Keratinocyte (primary cell): ENCODE measurements around the gene DOCK1. TPM values are rescaled to one million over a fixed set of nuclear protein-coding genes. Genes with fewer than 3 reads are reported as not detected.

Source experiments
- DNase-seq: peaks from one replicate; pipeline ENCODE4 v3.0.0-alpha.2; 2011; ENCODE audit warnings: low read depth, missing footprints, low spot score
- FAIRE-seq: peaks from 2 replicates; lab custom pipeline; 2011; peaks lifted over from hg19 to GRCh38; lab: Jason Lieb, UNC
- H2AFZ ChIP-seq: 2 replicates; pipeline ENCODE4 v1.6.0; 2012; ENCODE audit warnings: low read length, control low read depth, inconsistent platforms; ENCODE audit not compliant: control insufficient read depth
- H3K27ac ChIP-seq: 2 replicates; pipeline ENCODE4 v1.5.1; 2011; ENCODE audit warnings: low read length; ENCODE audit not compliant: control insufficient read depth, insufficient read depth
- H3K27me3 ChIP-seq: 3 replicates; pipeline ENCODE4 v1.6.0; 2011; ENCODE audit warnings: low read length; ENCODE audit not compliant: control insufficient read depth, insufficient read depth; ENCODE audit errors: extremely low read depth
- H3K36me3 ChIP-seq, 2 experiments: 2 replicates in 1 of 2; 3 replicates in 1 of 2; pipeline ENCODE4 v1.5.1; 2011; ENCODE audit warnings: low read length in 2 of 2, mild to moderate bottlenecking in 1 of 2; ENCODE audit not compliant: control insufficient read depth in 2 of 2, insufficient read depth in 2 of 2; ENCODE audit errors: extremely low read depth in 1 of 2
- H3K4me1 ChIP-seq: 3 replicates; pipeline ENCODE4 v1.5.1; 2011; ENCODE audit warnings: low read length; ENCODE audit not compliant: control insufficient read depth, insufficient read depth; ENCODE audit errors: extremely low read depth
- H3K4me2 ChIP-seq: 3 replicates; pipeline ENCODE4 v1.6.0; 2011; ENCODE audit warnings: low read depth, low read length; ENCODE audit not compliant: control insufficient read depth, insufficient read depth; ENCODE audit errors: extremely low read depth
- H3K4me3 ChIP-seq, 3 experiments: fragments of 200-600 bp in 1 of 3; sonication (generic) in 1 of 3; 2 replicates in 2 of 3; 3 replicates in 1 of 3; pipeline ENCODE4 v1.5.1; 2011 to 2016; ENCODE audit warnings: low read length in 3 of 3, mild to moderate bottlenecking in 3 of 3, control low read depth in 2 of 3, inconsistent platforms in 1 of 3, low read depth in 1 of 3, mixed read lengths in 1 of 3, mixed run types in 1 of 3, moderate library complexity in 1 of 3; ENCODE audit not compliant: control insufficient read depth in 2 of 3, insufficient read depth in 2 of 3; ENCODE audit errors: extremely low read depth in 1 of 3
- H3K79me2 ChIP-seq: 2 replicates; pipeline ENCODE4 v1.6.0; 2012; ENCODE audit warnings: low read length; ENCODE audit not compliant: control insufficient read depth, insufficient read depth
- H3K9ac ChIP-seq: 3 replicates; pipeline ENCODE4 v1.6.0; 2011; ENCODE audit warnings: low read length; ENCODE audit not compliant: control insufficient read depth, insufficient read depth; ENCODE audit errors: extremely low read depth
- H3K9me1 ChIP-seq: 3 replicates; pipeline ENCODE4 v1.6.0; 2011; ENCODE audit warnings: low read length; ENCODE audit not compliant: control insufficient read depth, insufficient read depth; ENCODE audit errors: extremely low read depth
- H3K9me3 ChIP-seq: 2 replicates; pipeline ENCODE4 v1.5.1; 2012; ENCODE audit warnings: low read depth, low read length; ENCODE audit not compliant: control insufficient read depth
- H4K20me1 ChIP-seq: 3 replicates; pipeline ENCODE4 v1.6.0; 2011; ENCODE audit warnings: low read length; ENCODE audit not compliant: control insufficient read depth, insufficient read depth; ENCODE audit errors: extremely low read depth
- EZH2 ChIP-seq: IDR thresholded peaks from one replicate; pipeline ENCODE4 v1.6.1; 2012; ENCODE audit warnings: inconsistent platforms, mild to moderate bottlenecking, low read length, moderate library complexity
- dilution Hi-C: fragments of 300-500 bp; cut with MboI; formaldehyde crosslinking; loops from one replicate; pipeline ENCODE4 v1.7.0; 2020; ENCODE audit warnings: low sequenced_read_pairs; ENCODE audit not compliant: extremely low pct_ligation_motif_present
- polyA plus RNA-seq, 5 experiments: library from polyadenylated mRNA; depleted of rRNA in 3 of 5; stranded (reverse) in 3 of 5; stranded (forward) in 1 of 5; unstranded in 1 of 5; fragments of >200 nt; gene quantifications; 1 replicate in 1 of 5; 2 replicates in 3 of 5; 3 replicates in 1 of 5; pipeline versions ENCODE4 v1.2.1 to v1.2.3, GENCODE V29; 2011 to 2012; ENCODE audit warnings: missing spikeins in 2 of 5, low read depth in 1 of 5, low replicate concordance in 1 of 5
- TF ChIP-seq, protein P1 (sequence below), 3 experiments: IDR thresholded peaks in 1 of 3; conservative IDR thresholded peaks in 1 of 3; optimal IDR thresholded peaks in 1 of 3; 2 replicates in 2 of 3; 3 replicates in 1 of 3; pipeline versions ENCODE3 to v1.5.1; 2011; ENCODE audit warnings: low read length in 3 of 3, mild to moderate bottlenecking in 3 of 3, moderate library complexity in 2 of 3, control low read depth in 1 of 3, inconsistent platforms in 1 of 3; ENCODE audit not compliant: insufficient read depth in 2 of 3; ENCODE audit errors: extremely low read depth in 1 of 3

The DOCK1 gene
- polyA plus RNA-seq, 1 donor (not counting 4 experiments of a cell fraction or from before 2014, with no cell fraction given), result 15.7 TPM

DNA sequence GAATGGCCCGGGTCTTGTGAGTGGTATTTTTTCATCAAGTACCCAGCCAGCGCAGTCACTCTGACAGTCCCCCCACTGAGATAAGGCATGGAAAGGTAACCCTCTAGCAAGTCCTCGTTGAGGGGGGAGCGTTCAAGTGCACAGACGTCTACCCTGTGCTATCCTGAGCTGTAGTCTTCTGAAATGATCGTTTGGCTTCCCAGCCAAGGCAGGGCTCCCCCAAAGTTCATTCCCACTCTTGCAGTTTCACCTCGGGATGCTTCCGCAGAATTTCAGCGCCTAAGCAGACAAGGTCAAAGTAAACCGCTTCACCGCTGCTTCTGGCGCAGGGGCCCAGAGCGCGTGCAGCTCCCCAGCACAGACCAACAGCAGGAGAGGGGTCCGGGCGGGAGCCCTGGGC is 289.4 kb downstream of the DOCK1 start:
- no peaks in the 10 kb centered on the region for H3K79me2 ChIP-seq
- H3K27me3 ChIP-seq, result peaks cover 12% of the 10 kb centered on the region
- peaks cover 4% of the 10 kb centered on the region for H3K4me1 ChIP-seq
- H4K20me1 ChIP-seq, result peaks cover 8% of the 10 kb centered on the region
- H3K9me1 ChIP-seq, result no peaks in the 10 kb centered on the region
- H3K27ac ChIP-seq, result no peak overlapping the region
- dilution Hi-C loops, result no loop called here
- DNase-seq (no peak), FAIRE-seq (no peak)
- no peak overlapping the region for H3K4me3 ChIP-seq
- no peaks in the 10 kb centered on the region for H3K9me3 ChIP-seq
- no peak overlapping the region for H2AFZ ChIP-seq
- H3K4me2 ChIP-seq, result no peak overlapping the region
- H3K9ac ChIP-seq, result no peak overlapping the region
- TF ChIP-seq EZH2, result no peak
- TF ChIP-seq, protein P1, sequence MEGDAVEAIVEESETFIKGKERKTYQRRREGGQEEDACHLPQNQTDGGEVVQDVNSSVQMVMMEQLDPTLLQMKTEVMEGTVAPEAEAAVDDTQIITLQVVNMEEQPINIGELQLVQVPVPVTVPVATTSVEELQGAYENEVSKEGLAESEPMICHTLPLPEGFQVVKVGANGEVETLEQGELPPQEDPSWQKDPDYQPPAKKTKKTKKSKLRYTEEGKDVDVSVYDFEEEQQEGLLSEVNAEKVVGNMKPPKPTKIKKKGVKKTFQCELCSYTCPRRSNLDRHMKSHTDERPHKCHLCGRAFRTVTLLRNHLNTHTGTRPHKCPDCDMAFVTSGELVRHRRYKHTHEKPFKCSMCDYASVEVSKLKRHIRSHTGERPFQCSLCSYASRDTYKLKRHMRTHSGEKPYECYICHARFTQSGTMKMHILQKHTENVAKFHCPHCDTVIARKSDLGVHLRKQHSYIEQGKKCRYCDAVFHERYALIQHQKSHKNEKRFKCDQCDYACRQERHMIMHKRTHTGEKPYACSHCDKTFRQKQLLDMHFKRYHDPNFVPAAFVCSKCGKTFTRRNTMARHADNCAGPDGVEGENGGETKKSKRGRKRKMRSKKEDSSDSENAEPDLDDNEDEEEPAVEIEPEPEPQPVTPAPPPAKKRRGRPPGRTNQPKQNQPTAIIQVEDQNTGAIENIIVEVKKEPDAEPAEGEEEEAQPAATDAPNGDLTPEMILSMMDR (optimal IDR thresholded peaks at IDR 0.05 in 1 of 3, IDR thresholded peaks at IDR 0.05 in 1 of 3, conservative IDR thresholded peaks at IDR 0.05 in 1 of 3; ENCODE audit: extremely low read depth in 1 of 3, insufficient read depth in 2 of 3, low read length in 3 of 3), result no peak
- H3K36me3 ChIP-seq, result peaks cover 0 to 1% of the 10 kb centered on the region in 2 experiments

DNA sequence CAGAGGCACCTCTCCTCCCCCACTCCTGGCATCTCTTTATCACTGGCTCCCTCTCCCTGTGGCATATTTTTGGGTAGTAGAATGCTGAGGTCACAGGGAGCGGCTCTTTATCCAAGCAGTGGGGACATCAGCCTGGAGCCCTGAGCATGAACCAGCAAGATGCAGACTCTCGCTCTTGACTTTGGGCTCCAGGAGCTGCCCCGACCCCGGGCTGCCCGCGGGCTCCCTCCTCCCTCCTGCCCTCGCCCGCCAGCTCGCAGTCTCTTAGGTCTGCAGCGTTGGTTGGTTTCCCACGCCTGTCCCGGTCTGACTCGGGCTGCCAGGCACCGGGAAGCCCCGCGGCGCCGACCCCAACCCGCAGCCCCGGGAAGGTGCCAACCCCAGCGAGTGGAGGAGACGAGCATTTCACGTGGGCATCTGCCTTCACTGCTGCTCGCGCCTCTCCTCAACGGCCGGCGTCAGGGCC is 289.8 kb downstream of the DOCK1 start:
- peak; percentile 23 for FAIRE-seq
- Histone ChIP-seq H3K36me3 (peaks cover 0 to 3% of the 10 kb centered on the region in 2 experiments), H3K4me3 (peak overlapping the region in 2 of 3 experiments; percentile 23 to 43), H3K27ac (no peak overlapping the region), H3K4me1 (peaks cover 4% of the 10 kb centered on the region), H3K9me1 (no peaks in the 10 kb centered on the region), H2AFZ (no peak overlapping the region), H3K27me3 (peaks cover 12% of the 10 kb centered on the region), H4K20me1 (peaks cover 8% of the 10 kb centered on the region), H3K4me2 (peak overlapping the region; percentile 68), H3K9ac (no peak overlapping the region), H3K79me2 (no peaks in the 10 kb centered on the region), H3K9me3 (no peaks in the 10 kb centered on the region)
- TF ChIP-seq, protein P1 (optimal IDR thresholded peaks at IDR 0.05 in 1 of 3, IDR thresholded peaks at IDR 0.05 in 1 of 3, conservative IDR thresholded peaks at IDR 0.05 in 1 of 3; ENCODE audit: extremely low read depth in 1 of 3, insufficient read depth in 2 of 3, low read length in 3 of 3), result peak in 1 of 3 experiments; percentile 9
- TF ChIP-seq EZH2, result no peak
- dilution Hi-C loops, result no loop called here
- no peak for DNase-seq
